ENCODE data around the gene KIAA1614.

KIAA1614 gene

GRCh38 chr1:180893614-180894013, 19.1 kb upstream of the KIAA1614 start:
- Histone ChIP-seq H3K4me1 (ENCODE audit: control insufficient read depth, insufficient read depth, low read length, poor library complexity, severe bottlenecking) (no peaks in the 10 kb centered on the region), H3K36me3 (ENCODE audit: control insufficient read depth, insufficient read depth, low read length) (peaks cover 3% of the 10 kb centered on the region), H3K27ac (ENCODE audit: low read depth, low read length, severe bottlenecking) (no peak overlapping the region), H3K9me3 (ENCODE audit: control insufficient read depth, low read length) (no peaks in the 10 kb centered on the region), H3K4me3 (ENCODE audit: extremely low read depth, insufficient read depth, low read length, poor library complexity, severe bottlenecking) (no peak overlapping the region)
- 67 to 100% methylated on average over 1 of the region's 3 CpGs for WGBS, 2 experiments (ENCODE audit: insufficient coverage in 2 of 2)

- WGBS, 2 experiments (ENCODE audit: insufficient coverage in 2 of 2), result 90 to 100% methylated on average over 2 to 3 of the region's 3 CpGs
Measured at GRCh38 chr1:180896161-180896560, 16.5 kb upstream of the KIAA1614 start.

GRCh38 chr1:180898441-180899219, 14.1 kb upstream of the KIAA1614 start:
- 40 to 53% methylated on average over 3 to 5 of the region's 5 CpGs for WGBS, 2 experiments (ENCODE audit: insufficient coverage in 2 of 2)
- Histone ChIP-seq H3K4me1 (ENCODE audit: control insufficient read depth, insufficient read depth, low read length, poor library complexity, severe bottlenecking) (no peaks in the 10 kb centered on the region), H3K4me3 (ENCODE audit: extremely low read depth, insufficient read depth, low read length, poor library complexity, severe bottlenecking) (no peak overlapping the region), H3K9me3 (ENCODE audit: control insufficient read depth, low read length) (no peaks in the 10 kb centered on the region), H3K27ac (ENCODE audit: low read depth, low read length, severe bottlenecking) (no peak overlapping the region), H3K36me3 (ENCODE audit: control insufficient read depth, insufficient read depth, low read length) (peaks cover 3% of the 10 kb centered on the region)

More at GRCh38 chr1:180896161-180896560, 16.5 kb upstream of the KIAA1614 start:
- H3K9me3 ChIP-seq (ENCODE audit: control insufficient read depth, low read length), result no peaks in the 10 kb centered on the region
- peaks cover 3% of the 10 kb centered on the region for H3K36me3 ChIP-seq (ENCODE audit: control insufficient read depth, insufficient read depth, low read length)
- H3K4me3 ChIP-seq (ENCODE audit: extremely low read depth, insufficient read depth, low read length, poor library complexity, severe bottlenecking), result no peak overlapping the region
- H3K4me1 ChIP-seq (ENCODE audit: control insufficient read depth, insufficient read depth, low read length, poor library complexity, severe bottlenecking), result no peaks in the 10 kb centered on the region
- H3K27ac ChIP-seq (ENCODE audit: low read depth, low read length, severe bottlenecking), result no peak overlapping the region

- 52 to 74% methylated on average over 3 to 5 of the region's 7 CpGs for WGBS, 2 experiments (ENCODE audit: insufficient coverage in 2 of 2)
- no peaks in the 10 kb centered on the region for H3K9me3 ChIP-seq (ENCODE audit: control insufficient read depth, low read length)
- H3K27ac ChIP-seq (ENCODE audit: low read depth, low read length, severe bottlenecking), result no peak overlapping the region
- no peaks in the 10 kb centered on the region for H3K4me1 ChIP-seq (ENCODE audit: control insufficient read depth, insufficient read depth, low read length, poor library complexity, severe bottlenecking)
- H3K36me3 ChIP-seq (ENCODE audit: control insufficient read depth, insufficient read depth, low read length), result peaks cover 3% of the 10 kb centered on the region
- no peak overlapping the region for H3K4me3 ChIP-seq (ENCODE audit: extremely low read depth, insufficient read depth, low read length, poor library complexity, severe bottlenecking)
Measured at GRCh38 chr1:180899262-180899661, 13.4 kb upstream of the KIAA1614 start.

- Histone ChIP-seq H3K4me1 (ENCODE audit: control insufficient read depth, insufficient read depth, low read length, poor library complexity, severe bottlenecking) (no peaks in the 10 kb centered on the region), H3K4me3 (ENCODE audit: extremely low read depth, insufficient read depth, low read length, poor library complexity, severe bottlenecking) (no peak overlapping the region), H3K27ac (ENCODE audit: low read depth, low read length, severe bottlenecking) (no peak overlapping the region), H3K36me3 (ENCODE audit: control insufficient read depth, insufficient read depth, low read length) (no peaks in the 10 kb centered on the region), H3K9me3 (ENCODE audit: control insufficient read depth, low read length) (no peaks in the 10 kb centered on the region)
- 84 to 89% methylated on average over 10 to 11 of the region's 13 CpGs for WGBS, 2 experiments (ENCODE audit: insufficient coverage in 2 of 2)
Measured at GRCh38 chr1:180901076-180901990, 11.4 kb upstream of the KIAA1614 start.

GRCh38 chr1:180902541-180902940, 10.2 kb upstream of the KIAA1614 start:
- no peaks in the 10 kb centered on the region for H3K9me3 ChIP-seq (ENCODE audit: control insufficient read depth, low read length)
- H3K4me1 ChIP-seq (ENCODE audit: control insufficient read depth, insufficient read depth, low read length, poor library complexity, severe bottlenecking), result no peaks in the 10 kb centered on the region
- WGBS, 2 experiments (ENCODE audit: insufficient coverage in 2 of 2), result 89 to 100% methylated on average over 1 to 2 of the region's 3 CpGs
- no peaks in the 10 kb centered on the region for H3K36me3 ChIP-seq (ENCODE audit: control insufficient read depth, insufficient read depth, low read length)
- H3K4me3 ChIP-seq (ENCODE audit: extremely low read depth, insufficient read depth, low read length, poor library complexity, severe bottlenecking), result no peak overlapping the region
- no peak overlapping the region for H3K27ac ChIP-seq (ENCODE audit: low read depth, low read length, severe bottlenecking)

- Histone ChIP-seq H3K4me3 (ENCODE audit: extremely low read depth, insufficient read depth, low read length, poor library complexity, severe bottlenecking) (no peak overlapping the region), H3K36me3 (ENCODE audit: control insufficient read depth, insufficient read depth, low read length) (no peaks in the 10 kb centered on the region)
- WGBS, 2 experiments (ENCODE audit: insufficient coverage in 2 of 2), result 86 to 87% methylated on average over 7 of the region's 8 CpGs
Measured at GRCh38 chr1:180905927-180906326, 6.8 kb upstream of the KIAA1614 start.

GRCh38 chr1:180906511-180906910, 6.2 kb upstream of the KIAA1614 start:
- Histone ChIP-seq H3K36me3 (ENCODE audit: control insufficient read depth, insufficient read depth, low read length) (no peaks in the 10 kb centered on the region), H3K4me3 (ENCODE audit: extremely low read depth, insufficient read depth, low read length, poor library complexity, severe bottlenecking) (no peak overlapping the region), H3K4me1 (ENCODE audit: control insufficient read depth, insufficient read depth, low read length, poor library complexity, severe bottlenecking) (no peaks in the 10 kb centered on the region), H3K9me3 (ENCODE audit: control insufficient read depth, low read length) (no peaks in the 10 kb centered on the region), H3K27ac (ENCODE audit: low read depth, low read length, severe bottlenecking) (no peak overlapping the region)
- 91 to 94% methylated on average over 9 of the region's 9 CpGs for WGBS, 2 experiments (ENCODE audit: insufficient coverage in 2 of 2)

More at GRCh38 chr1:180905927-180906326, 6.8 kb upstream of the KIAA1614 start:
- Histone ChIP-seq H3K4me1 (ENCODE audit: control insufficient read depth, insufficient read depth, low read length, poor library complexity, severe bottlenecking) (no peaks in the 10 kb centered on the region), H3K9me3 (ENCODE audit: control insufficient read depth, low read length) (no peaks in the 10 kb centered on the region), H3K27ac (ENCODE audit: low read depth, low read length, severe bottlenecking) (no peak overlapping the region)

- Histone ChIP-seq H3K9me3 (ENCODE audit: control insufficient read depth, low read length) (no peaks in the 10 kb centered on the region), H3K27ac (ENCODE audit: low read depth, low read length, severe bottlenecking) (no peak overlapping the region), H3K4me1 (ENCODE audit: control insufficient read depth, insufficient read depth, low read length, poor library complexity, severe bottlenecking) (no peaks in the 10 kb centered on the region), H3K36me3 (ENCODE audit: control insufficient read depth, insufficient read depth, low read length) (no peaks in the 10 kb centered on the region), H3K4me3 (ENCODE audit: extremely low read depth, insufficient read depth, low read length, poor library complexity, severe bottlenecking) (no peak overlapping the region)
- 82 to 87% methylated on average over 5 to 8 of the region's 10 CpGs for WGBS, 2 experiments (ENCODE audit: insufficient coverage in 2 of 2)
Measured at GRCh38 chr1:180907313-180908055, 5.2 kb upstream of the KIAA1614 start.

GRCh38 chr1:180908074-180908765, 4.5 kb upstream of the KIAA1614 start:
- Histone ChIP-seq H3K9me3 (ENCODE audit: control insufficient read depth, low read length) (no peaks in the 10 kb centered on the region), H3K4me1 (ENCODE audit: control insufficient read depth, insufficient read depth, low read length, poor library complexity, severe bottlenecking) (no peaks in the 10 kb centered on the region), H3K36me3 (ENCODE audit: control insufficient read depth, insufficient read depth, low read length) (no peaks in the 10 kb centered on the region), H3K27ac (ENCODE audit: low read depth, low read length, severe bottlenecking) (no peak overlapping the region), H3K4me3 (ENCODE audit: extremely low read depth, insufficient read depth, low read length, poor library complexity, severe bottlenecking) (no peak overlapping the region)
- 92 to 94% methylated on average over 12 to 13 of the region's 15 CpGs for WGBS, 2 experiments (ENCODE audit: insufficient coverage in 2 of 2)
